K562 (cell line): ENCODE measurements around the gene SLMAP. TPM values are rescaled to one million over a fixed set of nuclear protein-coding genes. Genes with fewer than 3 reads are reported as not detected.

ENCODE experiments used
- ATAC-seq: fragments of 200-7000 bp; cut with Tn5 transposase; 3 replicates; pipeline ENCODE4 v1.9.1; 2020; ENCODE audit warnings: moderate library complexity
- BruUV-seq: library from RNA; stranded (reverse); fragments of 400-500 nt; replicated peaks from 2 replicates; lab custom pipeline; 2021; lab: Mats Ljungman, UMichigan
- CTCF ChIA-PET: fragments of 300-600 bp; formaldehyde crosslinking; extraction: SDS; loops from one replicate; lab custom pipeline; 2021; ENCODE audit warnings: low intra/inter-chr PET ratio; lab: Yijun Ruan, JAX
- POLR2A ChIA-PET: fragments of 300-600, 350-650 bp; sonication (Branson Sonifier 250); formaldehyde crosslinking; extraction: SDS; loops from one replicate; lab custom pipeline; 2021; ENCODE audit warnings: antibody characterized with exemption, inconsistent platforms; lab: Yijun Ruan, JAX
- DNase-seq, 4 experiments: peaks; one replicate each; pipeline versions ENCODE4 v3.0.0 to v3.0.0-alpha.2; 2011 to 2018; ENCODE audit warnings: low spot score in 3 of 4, mixed read lengths in 3 of 4; ENCODE audit errors: extremely low read depth in 1 of 4
- FAIRE-seq: peaks from 2 replicates; lab custom pipeline; 2011; peaks lifted over from hg19 to GRCh38; lab: Jason Lieb, UNC
- H2AFZ ChIP-seq: 2 replicates; pipeline ENCODE4 v1.6.0; 2011; ENCODE audit warnings: low read depth, low read length, control low read depth, inconsistent platforms
- H3K27ac ChIP-seq: fragments of 200-600 bp; 3 replicates; pipeline ENCODE4 v1.8.0; 2011; ENCODE audit warnings: low read depth, mild to moderate bottlenecking, control low read depth, inconsistent platforms, low read length, moderate library complexity, mixed read lengths; ENCODE audit errors: extremely low read depth
- H3K27me3 ChIP-seq, 2 experiments: fragments of 300-600 bp in 1 of 2; 2 replicates in 1 of 2; 3 replicates in 1 of 2; pipeline versions ENCODE4 v1.6.0 to v1.8.0; 2011; ENCODE audit warnings: inconsistent platforms in 2 of 2, low read length in 2 of 2, mild to moderate bottlenecking in 1 of 2, mixed read lengths in 1 of 2, moderate library complexity in 1 of 2; ENCODE audit not compliant: control insufficient read depth in 2 of 2, insufficient read depth in 2 of 2
- H3K36me3 ChIP-seq: fragments of 300-600 bp; 3 replicates; pipeline ENCODE4 v1.8.0; 2011; ENCODE audit warnings: mild to moderate bottlenecking, low read length, inconsistent platforms; ENCODE audit not compliant: control insufficient read depth, insufficient read depth
- H3K4me1 ChIP-seq, 2 experiments: fragments of 200-600 bp in 1 of 2; replicated peaks in 1 of 2; 2 replicates in 1 of 2; 3 replicates in 1 of 2; pipeline versions ENCODE4 v1.5.1 to v1.8.0; 2011; ENCODE audit warnings: inconsistent platforms in 2 of 2, low read length in 2 of 2, mild to moderate bottlenecking in 1 of 2, mixed read lengths in 1 of 2, moderate library complexity in 1 of 2; ENCODE audit not compliant: control insufficient read depth in 2 of 2, insufficient read depth in 2 of 2
- H3K4me2 ChIP-seq: 2 replicates; pipeline ENCODE4 v1.6.1; 2011; ENCODE audit warnings: low read length, control low read depth, inconsistent platforms, mixed read lengths; ENCODE audit not compliant: insufficient read depth
- H3K4me3 ChIP-seq: fragments of 200-600 bp; sonication (generic), shearing (Covaris generic); 2 replicates; pipeline ENCODE4 v1.5.1; 2016; ENCODE audit warnings: control low read depth, inconsistent platforms
- H3K79me2 ChIP-seq: fragments of 200-600 bp; 3 replicates; pipeline ENCODE4 v1.8.0; 2011; ENCODE audit warnings: low read length, inconsistent platforms; ENCODE audit not compliant: control insufficient read depth, insufficient read depth
- H3K9ac ChIP-seq, 2 experiments: 2 replicates each; pipeline versions ENCODE4 v1.6.0 to v1.6.1; 2011; ENCODE audit warnings: low read depth in 2 of 2, low read length in 2 of 2, control low read depth in 1 of 2, inconsistent platforms in 1 of 2, mild to moderate bottlenecking in 1 of 2, mixed read lengths in 1 of 2; ENCODE audit not compliant: insufficient read depth in 1 of 2
- H3K9me1 ChIP-seq: one replicate; pipeline ENCODE4 v1.6.0; 2011; ENCODE audit warnings: inconsistent platforms, mild to moderate bottlenecking, low read length, moderate library complexity; ENCODE audit not compliant: control insufficient read depth, insufficient read depth
- H3K9me3 ChIP-seq: replicated peaks from 2 replicates; pipeline ENCODE4 v1.5.1; 2011; ENCODE audit warnings: low read depth, low read length, inconsistent platforms; ENCODE audit not compliant: control insufficient read depth, insufficient read depth
- H4K20me1 ChIP-seq: replicated peaks from 2 replicates; pipeline ENCODE4 v1.6.1; 2011; ENCODE audit warnings: low read length, inconsistent platforms, mixed read lengths; ENCODE audit not compliant: control insufficient read depth, insufficient read depth
- BDP1 ChIP-seq: IDR thresholded peaks from 3 replicates; pipeline ENCODE4 v1.6.1; 2011; ENCODE audit not compliant: insufficient read length, insufficient read depth
- CBX5 ChIP-seq: IDR thresholded peaks from 2 replicates; pipeline ENCODE4 v1.6.1; 2014; ENCODE audit warnings: low read depth, borderline replicate concordance
- FOSL1 ChIP-seq: fragments of 200-800 bp; sonication (Bioruptor generic); conservative IDR thresholded peaks from 2 replicates; pipeline ENCODE4 v1.6.1; 2016; ENCODE audit warnings: missing genetic modification characterization, missing compliant biosample characterization
- HMG20B ChIP-seq: fragments of 250-450 bp; sonication (Bioruptor Pico); IDR thresholded peaks from 2 replicates; pipeline ENCODE4 v1.5.0; 2021; ENCODE audit warnings: mild to moderate bottlenecking
- MTA2 ChIP-seq: fragments of 450-650 bp; IDR thresholded peaks from 2 replicates; pipeline ENCODE4 v1.6.1; 2016; ENCODE audit warnings: low read depth
- PRMT5 ChIP-seq: sonication (generic); formaldehyde crosslinking; IDR thresholded peaks from 2 replicates; pipeline ENCODE4 v1.5.0; 2020; ENCODE audit warnings: missing genetic modification reagents
- SIRT6 ChIP-seq: IDR thresholded peaks from one replicate; pipeline ENCODE4 v1.6.1; 2012; ENCODE audit warnings: low read depth, mild to moderate bottlenecking, control low read depth, inconsistent platforms, low read length, moderate library complexity
- SNIP1 ChIP-seq: fragments of 450-650 bp; IDR thresholded peaks from 2 replicates; pipeline ENCODE4 v1.7.1; 2017; ENCODE audit warnings: low read depth, mild to moderate bottlenecking
- ZBTB1 ChIP-seq: sonication (generic); formaldehyde crosslinking; IDR thresholded peaks from 2 replicates; pipeline ENCODE4 v1.8.1; 2023; ENCODE audit warnings: missing genetic modification reagents, low read depth, mild to moderate bottlenecking, borderline replicate concordance
- ZKSCAN8 ChIP-seq: fragments of 200-800 bp; sonication (Bioruptor generic); IDR thresholded peaks from 2 replicates; pipeline ENCODE4 v1.6.1; 2016; ENCODE audit warnings: missing genetic modification characterization, missing compliant biosample characterization
- WGBS: fragments of 100-300 bp; shearing (Covaris generic); methylation state at CpG from one replicate; pipeline ENCODE4 v1.1.6; 2016; ENCODE audit warnings: low coverage, mixed read lengths; ENCODE audit not compliant: insufficient coverage; ENCODE audit errors: missing lambda C conversion rate; 5-methylcytosine and 5-hydroxymethylcytosine counted together
- in situ Hi-C: fragments of 300-500 bp; cut with MboI; formaldehyde crosslinking; loops from 4 replicates; pipeline ENCODE4 v1.15.0; 2018; ENCODE audit warnings: inconsistent platforms, mixed read lengths
- intact Hi-C: fragments of 100-400 bp; cut with micrococcal nuclease; formaldehyde crosslinking; loops from 2 replicates; pipeline ENCODE4 v1.14.2; 2022
- polyA plus RNA-seq, 8 experiments: library from polyadenylated mRNA; depleted of rRNA in 4 of 8; stranded (reverse) in 5 of 8; unstranded in 3 of 8; fragments of >200 nt; fragmentation: Nextera tagmentation in 2 of 8; fragmentation: Illumina TruSeq in 1 of 8; extraction: Ambion mirVana in 2 of 8; extraction: Trizol in 1 of 8; gene quantifications; 2 replicates each; pipeline versions ENCODE4 v1.2.1 to v1.2.3, GENCODE V29; 2011 to 2014; ENCODE audit warnings: inconsistent platforms in 1 of 8, missing spikeins in 1 of 8
- total RNA-seq, 7 experiments: library from RNA; depleted of rRNA in 6 of 7; stranded (reverse); fragments of >200 nt in 6 of 7; fragmentation: Illumina TruSeq in 2 of 7; extraction: Trizol in 2 of 7; gene quantifications; 2 replicates each; pipeline versions ENCODE4 v1.2.1 to v1.2.3, GENCODE V29; 2011 to 2021; ENCODE audit warnings: low replicate concordance in 1 of 7
- TF ChIP-seq, protein P1 (sequence below): IDR thresholded peaks from 2 replicates; pipeline ENCODE4 v1.6.1; 2011; ENCODE audit warnings: borderline replicate concordance, low read depth, mild to moderate bottlenecking, moderate library complexity, low read length; ENCODE audit not compliant: insufficient read depth, poor library complexity, severe bottlenecking

The SLMAP gene
- total and polyA plus RNA-seq, 9 of the 15 experiments (the other 6 are each of a cell fraction or from before 2014, with no cell fraction given), result 12.1 to 50.7 (median 28.3) TPM

- no peak overlapping the region for H3K27ac ChIP-seq
These were observed 53.0 kb downstream of the SLMAP start for GRCh38 chr3:57808961-57809608.

More at GRCh38 chr3:57808961-57809608, 53.0 kb downstream of the SLMAP start:
- no TSS peak for BruUV-seq
- 86% methylated on average over 6 of the region's 8 CpGs for WGBS
- no peak overlapping the region for H3K9ac ChIP-seq
- H3K4me3 ChIP-seq, result no peak overlapping the region
- H3K9me1 ChIP-seq, result no peaks in the 10 kb centered on the region
- H3K27me3 ChIP-seq, result no peaks in the 10 kb centered on the region
- CTCF ChIA-PET, result no interaction called here
- no peaks in the 10 kb centered on the region for H3K9me3 ChIP-seq
- FAIRE-seq (no peak), DNase-seq (no peak), ATAC-seq (no peak)
- peaks cover 11% of the 10 kb centered on the region; the same call in 1 of the 2 replicates for H4K20me1 ChIP-seq
- no peaks in the 10 kb centered on the region for H3K36me3 ChIP-seq
- H2AFZ ChIP-seq, result no peak overlapping the region
- POLR2A ChIA-PET, result interaction anchor here (1.2 kb wide), 1 partner anchor 11 kb away, joined by 4 read pairs; no protein-coding TSS in a partner anchor
- TF ChIP-seq, protein P1, sequence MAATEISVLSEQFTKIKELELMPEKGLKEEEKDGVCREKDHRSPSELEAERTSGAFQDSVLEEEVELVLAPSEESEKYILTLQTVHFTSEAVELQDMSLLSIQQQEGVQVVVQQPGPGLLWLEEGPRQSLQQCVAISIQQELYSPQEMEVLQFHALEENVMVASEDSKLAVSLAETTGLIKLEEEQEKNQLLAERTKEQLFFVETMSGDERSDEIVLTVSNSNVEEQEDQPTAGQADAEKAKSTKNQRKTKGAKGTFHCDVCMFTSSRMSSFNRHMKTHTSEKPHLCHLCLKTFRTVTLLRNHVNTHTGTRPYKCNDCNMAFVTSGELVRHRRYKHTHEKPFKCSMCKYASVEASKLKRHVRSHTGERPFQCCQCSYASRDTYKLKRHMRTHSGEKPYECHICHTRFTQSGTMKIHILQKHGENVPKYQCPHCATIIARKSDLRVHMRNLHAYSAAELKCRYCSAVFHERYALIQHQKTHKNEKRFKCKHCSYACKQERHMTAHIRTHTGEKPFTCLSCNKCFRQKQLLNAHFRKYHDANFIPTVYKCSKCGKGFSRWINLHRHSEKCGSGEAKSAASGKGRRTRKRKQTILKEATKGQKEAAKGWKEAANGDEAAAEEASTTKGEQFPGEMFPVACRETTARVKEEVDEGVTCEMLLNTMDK, result no peak
- TF ChIP-seq SIRT6 (no peak), CBX5 (no peak), ZKSCAN8 (CRISPR knock-in tag) (no peak), FOSL1 (no peak), PRMT5 (CRISPR knock-in tag) (no peak), SNIP1 (no peak), ZBTB1 (CRISPR knock-in tag) (no peak), BDP1 (no peak), HMG20B (CRISPR knock-in tag) (no peak), MTA2 (no peak)
- H3K4me1 ChIP-seq, result peaks cover 12 to 18% of the 10 kb centered on the region in 2 experiments; a peak in 4 of 5 replicates
- in situ Hi-C loops (no loop called here), intact Hi-C loops (no loop called here)
- no peak overlapping the region for H3K4me2 ChIP-seq
- H3K79me2 ChIP-seq, result peaks cover 89% of the 10 kb centered on the region
